Stimulated activated CD8-positive, alpha-beta memory T cell treated with anti-CD3 and anti-CD28 coated beads, Interleukin-15, amount 100 ng/mL, for 24 hours (primary cell): ENCODE measurements around the gene KISS1.
A peak's percentile ranks its signal among the peaks of the same experiment; 100 is the strongest.

ENCODE experiments used
- DNase-seq: peaks from one replicate; pipeline ENCODE4 v3.0.0-alpha.2; 2020; ENCODE audit warnings: low read depth

Gene KISS1

GRCh38 chr1:204191456-204191855 lies 4.8 kb downstream of the KISS1 start:
- no peak for DNase-seq

GRCh38 chr1:204190212-204191211 lies 5.8 kb downstream of the KISS1 start:
- no peak for DNase-seq

GRCh38 chr1:204188959-204189639 lies 7.2 kb downstream of the KISS1 start:
- DNase-seq = no peak

- no peak for DNase-seq
Measured at GRCh38 chr1:204186597-204186996, 9.7 kb downstream of the KISS1 start.

- no peak for DNase-seq
Measured at GRCh38 chr1:204181116-204181515, 15.2 kb downstream of the KISS1 start.

GRCh38 chr1:204180133-204180532 lies 16.2 kb downstream of the KISS1 start:
- no peak for DNase-seq

- no peak for DNase-seq
Measured at GRCh38 chr1:204178487-204179281, 17.6 kb downstream of the KISS1 start.

GRCh38 chr1:204177133-204177532 lies 19.2 kb downstream of the KISS1 start:
- DNase-seq = no peak

- no peak for DNase-seq
Measured at GRCh38 chr1:204176049-204176448, 20.2 kb downstream of the KISS1 start.

GRCh38 chr1:204174958-204175357 lies 21.3 kb downstream of the KISS1 start:
- DNase-seq = no peak

- DNase-seq = no peak
Measured at GRCh38 chr1:204172404-204173029, 23.8 kb downstream of the KISS1 start.

GRCh38 chr1:204171751-204172178 lies 24.5 kb downstream of the KISS1 start:
- DNase-seq = no peak

- no peak for DNase-seq
Measured at GRCh38 chr1:204170494-204171155, 25.7 kb downstream of the KISS1 start.

GRCh38 chr1:204169858-204170257 lies 26.4 kb downstream of the KISS1 start:
- DNase-seq = no peak

GRCh38 chr1:204167730-204168129 lies 28.6 kb downstream of the KISS1 start:
- no peak for DNase-seq

GRCh38 chr1:204166219-204166618 lies 30.1 kb downstream of the KISS1 start, which contains the start of gene REN:
TSS of gene REN (minus strand) at chr1:204166337. CDS start at chr1:204166293, 44 bp downstream.
- DNase-seq = no peak

- peak; percentile 67 for DNase-seq
Measured at GRCh38 chr1:204162494-204163074, 33.7 kb downstream of the KISS1 start.

- no peak for DNase-seq
Measured at GRCh38 chr1:204161609-204162493, 34.4 kb downstream of the KISS1 start.

- no peak for DNase-seq
Measured at GRCh38 chr1:204157962-204158361, 38.3 kb downstream of the KISS1 start.

GRCh38 chr1:204155881-204156280 lies 40.4 kb downstream of the KISS1 start:
- no peak for DNase-seq
